HCT116 (cell line): ENCODE results near the gene ZNF385A.

Experiments used
- ATF3 ChIP-seq: IDR thresholded peaks from 2 replicates; pipeline ENCODE4 v1.6.1; 2012
- CTCF ChIP-seq, 3 experiments: fragments of 200-600 bp in 1 of 3; sonication (generic) in 1 of 3; IDR thresholded peaks in 2 of 3; conservative IDR thresholded peaks in 1 of 3; 2 replicates each; pipeline ENCODE4 v1.5.1; 2012 to 2017; ENCODE audit warnings: low read depth in 2 of 3, low read length in 2 of 3, antibody characterized with exemption in 1 of 3, borderline replicate concordance in 1 of 3, control low read depth in 1 of 3, mild to moderate bottlenecking in 1 of 3, mixed read lengths in 1 of 3, mixed run types in 1 of 3, moderate library complexity in 1 of 3; ENCODE audit not compliant: insufficient read depth in 1 of 3
- EGR1 ChIP-seq: IDR thresholded peaks from 2 replicates; pipeline ENCODE4 v1.6.1; 2012; ENCODE audit warnings: low read depth
- EZH2 ChIP-seq: fragments of 200-600 bp; sonication (generic); IDR thresholded peaks from 2 replicates; pipeline ENCODE4 v1.6.1; 2017; ENCODE audit warnings: antibody characterized with exemption, mixed run types
- EZH2phosphoT487 ChIP-seq: fragments of 200-600 bp; IDR thresholded peaks from 2 replicates; pipeline ENCODE4 v1.6.1; 2018; ENCODE audit warnings: antibody characterized with exemption, borderline replicate concordance
- JUND ChIP-seq: IDR thresholded peaks from 2 replicates; pipeline ENCODE4 v1.6.1; 2012
- POLR2A ChIP-seq: IDR thresholded peaks from 2 replicates; pipeline ENCODE4 v1.7.0; 2011; ENCODE audit warnings: borderline replicate concordance; ENCODE audit not compliant: insufficient read depth, insufficient read length; ENCODE audit errors: extremely low read depth
- POLR2AphosphoS5 ChIP-seq: IDR thresholded peaks from 2 replicates; pipeline ENCODE4 v1.6.1; 2011; ENCODE audit warnings: mild to moderate bottlenecking, low read depth, low read length, moderate library complexity
- RAD21 ChIP-seq: IDR thresholded peaks from 2 replicates; pipeline ENCODE4 v1.6.1; 2012; ENCODE audit warnings: low read depth, mild to moderate bottlenecking
- REST ChIP-seq: IDR thresholded peaks from 2 replicates; pipeline ENCODE4 v1.6.1; 2012; ENCODE audit warnings: low read depth
- SIN3A ChIP-seq: IDR thresholded peaks from 2 replicates; pipeline ENCODE4 v1.6.1; 2012; ENCODE audit warnings: low read depth
- SP1 ChIP-seq: IDR thresholded peaks from 2 replicates; pipeline ENCODE4 v1.6.1; 2012; ENCODE audit warnings: low read depth
- YY1 ChIP-seq: IDR thresholded peaks from 2 replicates; pipeline ENCODE4 v1.6.1; 2011; ENCODE audit warnings: low read length, low read depth, moderate library complexity, mild to moderate bottlenecking; ENCODE audit not compliant: insufficient replicate concordance; ENCODE audit errors: extremely low read depth
- ZNF274 ChIP-seq: fragments of 200-500 bp; sonication (Bioruptor generic); IDR thresholded peaks from 2 replicates; pipeline ENCODE4 v1.6.1; 2014; ENCODE audit warnings: mild to moderate bottlenecking, low read depth, low read length, inconsistent platforms

GRCh38 chr12:54417712-54418440 is 33.3 kb upstream of the ZNF385A start:
- no peak for TF ChIP-seq CTCF (IDR thresholded peaks at IDR 0.05 in 2 of 3, conservative IDR thresholded peaks at IDR 0.05 in 1 of 3; ENCODE audit: borderline replicate concordance in 1 of 3, insufficient read depth in 1 of 3, low read depth in 2 of 3, low read length in 2 of 3)
- TF ChIP-seq EZH2, result no peak
- TF ChIP-seq POLR2A, result no peak
- TF ChIP-seq REST, result no peak
- no peak for TF ChIP-seq POLR2AphosphoS5
- TF ChIP-seq YY1, result no peak
- no peak for TF ChIP-seq ZNF274
- no peak for TF ChIP-seq EZH2phosphoT487
- no peak for TF ChIP-seq JUND
- no peak for TF ChIP-seq EGR1
- no peak for TF ChIP-seq SP1
- TF ChIP-seq ATF3, result no peak
- TF ChIP-seq RAD21, result no peak
- TF ChIP-seq SIN3A, result no peak
